Immature natural killer cell (primary cell): ENCODE results near the gene PSMC4. TPM values are rescaled to one million over a fixed set of nuclear protein-coding genes. Genes with fewer than 3 reads are reported as not detected.
A peak's percentile ranks its signal among the peaks of the same experiment; 100 is the strongest.

ENCODE experiments used
- DNase-seq, 3 donors: peaks; one replicate each; pipeline ENCODE4 v3.0.0; 2022; ENCODE audit warnings: mixed read lengths in 1 of 3
- H3K27ac Mint-ChIP-seq, 6 donors: one replicate each; pipeline ENCODE4 v1.8.0; 2020; ENCODE audit warnings: mixed read lengths in 6 of 6, mild to moderate bottlenecking in 5 of 6, inconsistent platforms in 4 of 6, moderate library complexity in 3 of 6
- H3K27me3 Mint-ChIP-seq, 3 donors: one replicate each; pipeline ENCODE4 v1.8.0; 2020 to 2021; ENCODE audit warnings: low read depth in 3 of 3, mild to moderate bottlenecking in 3 of 3, mixed read lengths in 3 of 3, moderate library complexity in 3 of 3, inconsistent platforms in 1 of 3
- H3K36me3 Mint-ChIP-seq, 3 donors: one replicate each; pipeline ENCODE4 v1.8.0; 2020; ENCODE audit warnings: mixed read lengths in 3 of 3, inconsistent platforms in 2 of 3, mild to moderate bottlenecking in 2 of 3
- H3K4me1 Mint-ChIP-seq, 2 donors: one replicate each; pipeline ENCODE4 v1.8.0; 2020; ENCODE audit warnings: inconsistent platforms in 2 of 2, mild to moderate bottlenecking in 2 of 2, mixed read lengths in 2 of 2, moderate library complexity in 1 of 2
- H3K4me3 Mint-ChIP-seq, 5 donors: one replicate each; pipeline ENCODE4 v1.8.0; 2020; ENCODE audit warnings: mild to moderate bottlenecking in 5 of 5, mixed read lengths in 5 of 5, inconsistent platforms in 3 of 5, moderate library complexity in 3 of 5
- H3K9me3 Mint-ChIP-seq, 6 donors: one replicate each; pipeline ENCODE4 v1.8.0; 2020; ENCODE audit warnings: mild to moderate bottlenecking in 6 of 6, mixed read lengths in 6 of 6, inconsistent platforms in 4 of 6, moderate library complexity in 3 of 6
- polyA plus RNA-seq, 3 donors: library from polyadenylated mRNA; unstranded; fragments of 300-500 nt; fragmentation: Illumina TruSeq; gene quantifications; one replicate each; pipeline ENCODE4 v1.2.3, GENCODE V29; 2021

Gene PSMC4
- polyA plus RNA-seq, result 100 to 1,000 TPM; 113 to 133 (median 127) TPM

DNA sequence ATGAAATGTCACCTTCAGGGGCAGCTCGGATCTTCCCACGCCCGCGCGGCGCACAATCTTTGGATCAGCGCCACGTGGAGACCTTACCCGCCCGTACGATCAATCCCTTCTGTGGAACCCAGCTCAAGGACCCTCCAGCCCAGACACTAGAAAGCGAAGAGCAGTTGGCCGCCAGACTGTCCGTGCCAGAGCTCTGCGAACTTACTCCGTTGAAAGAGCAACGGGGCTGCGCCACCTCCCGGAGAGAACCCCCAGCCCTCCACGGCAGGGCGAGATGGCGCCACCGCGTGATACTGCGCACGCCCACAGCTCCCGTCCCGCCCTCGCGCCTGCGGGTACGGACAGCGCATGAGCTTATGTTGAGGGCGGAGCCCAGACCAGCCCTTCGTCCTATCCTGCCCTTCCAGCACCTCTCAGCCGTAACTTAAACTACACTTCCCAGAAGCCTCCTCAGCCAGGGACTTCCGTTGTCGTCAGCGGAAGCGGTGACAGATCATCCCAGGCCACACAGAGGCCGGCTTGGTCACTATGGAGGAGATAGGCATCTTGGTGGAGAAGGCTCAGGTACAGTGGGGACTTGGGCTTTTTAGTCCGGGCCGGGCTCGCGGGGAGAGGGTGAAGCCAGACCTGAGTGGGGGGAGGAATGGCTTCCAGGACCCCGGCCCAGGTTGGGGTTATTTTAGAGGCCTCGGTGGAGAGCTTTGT lies at the start of gene PSMC4:
Gene PSMC4 (plus strand): TSS at position 491 of the 705 bp plus-strand sequence. CDS start 38 bp downstream, at position 529.
- Mint-ChIP-seq H3K27ac (peak within 1 kb of the TSS; percentile 96 to 100 (median 98)), H3K36me3 (peaks cover 15 to 21% (median 20%) of the 10 kb centered on the region in 3 donors), H3K9me3 (no peaks in the 10 kb centered on the region), H3K4me3 (peak within 1 kb of the TSS; percentile 90 to 100 (median 97)), H3K4me1 (peaks cover 37 to 43% of the 10 kb centered on the region in 2 donors), H3K27me3 (peaks cover 0 to 11% (median 8%) of the 10 kb centered on the region in 3 donors)
- peak; percentile 98 to 99 (median 99) for DNase-seq

DNA sequence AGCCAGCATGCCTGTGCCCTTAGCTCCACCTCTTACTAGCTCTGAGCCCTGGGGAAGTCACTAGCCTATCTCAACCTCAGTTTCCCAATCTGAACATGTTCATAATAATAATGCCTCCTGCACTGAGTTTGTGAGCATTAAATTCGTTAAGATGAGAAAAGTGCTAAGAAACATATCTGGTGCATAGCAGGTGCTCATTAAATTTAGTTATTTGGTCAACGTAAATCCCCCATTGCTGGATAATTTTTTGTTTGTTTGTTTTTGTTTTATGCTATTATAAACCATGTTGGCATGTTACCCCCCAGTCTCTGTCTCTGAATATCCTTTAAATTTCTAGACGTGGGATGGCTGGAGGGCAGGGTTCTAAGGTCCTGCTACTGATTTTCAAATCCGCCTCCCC lies 47.1 kb upstream of the PSMC4 start:
- no peak for DNase-seq
- peaks cover 0 to 3% (median 2%) of the 10 kb centered on the region in 3 donors for H3K27me3 Mint-ChIP-seq
- H3K9me3 Mint-ChIP-seq, result no peaks in the 10 kb centered on the region
- no peak overlapping the region for H3K27ac Mint-ChIP-seq
- H3K4me1 Mint-ChIP-seq, result no peaks in the 10 kb centered on the region
- no peak overlapping the region for H3K4me3 Mint-ChIP-seq
- H3K36me3 Mint-ChIP-seq, result peaks cover 0 to 4% (median 0%) of the 10 kb centered on the region in 3 donors

- no peak for DNase-seq
- Mint-ChIP-seq H3K27me3 (peaks cover 0 to 3% (median 1%) of the 10 kb centered on the region in 3 donors), H3K27ac (no peak overlapping the region), H3K9me3 (no peaks in the 10 kb centered on the region), H3K4me3 (no peak overlapping the region), H3K4me1 (no peaks in the 10 kb centered on the region), H3K36me3 (peaks cover 0 to 3% (median 0%) of the 10 kb centered on the region in 3 donors)
These were observed 46.6 kb upstream of the PSMC4 start for GRCh38 chr19:39924389-39924788.

GRCh38 chr19:39924952-39925351 lies 46.0 kb upstream of the PSMC4 start:
- no peak for DNase-seq
- H3K27ac Mint-ChIP-seq, result no peak overlapping the region
- no peaks in the 10 kb centered on the region for H3K9me3 Mint-ChIP-seq
- no peak overlapping the region for H3K4me3 Mint-ChIP-seq
- H3K27me3 Mint-ChIP-seq, result peaks cover 0 to 3% (median 0%) of the 10 kb centered on the region in 3 donors
- no peaks in the 10 kb centered on the region for H3K4me1 Mint-ChIP-seq
- no peaks in the 10 kb centered on the region for H3K36me3 Mint-ChIP-seq

DNA sequence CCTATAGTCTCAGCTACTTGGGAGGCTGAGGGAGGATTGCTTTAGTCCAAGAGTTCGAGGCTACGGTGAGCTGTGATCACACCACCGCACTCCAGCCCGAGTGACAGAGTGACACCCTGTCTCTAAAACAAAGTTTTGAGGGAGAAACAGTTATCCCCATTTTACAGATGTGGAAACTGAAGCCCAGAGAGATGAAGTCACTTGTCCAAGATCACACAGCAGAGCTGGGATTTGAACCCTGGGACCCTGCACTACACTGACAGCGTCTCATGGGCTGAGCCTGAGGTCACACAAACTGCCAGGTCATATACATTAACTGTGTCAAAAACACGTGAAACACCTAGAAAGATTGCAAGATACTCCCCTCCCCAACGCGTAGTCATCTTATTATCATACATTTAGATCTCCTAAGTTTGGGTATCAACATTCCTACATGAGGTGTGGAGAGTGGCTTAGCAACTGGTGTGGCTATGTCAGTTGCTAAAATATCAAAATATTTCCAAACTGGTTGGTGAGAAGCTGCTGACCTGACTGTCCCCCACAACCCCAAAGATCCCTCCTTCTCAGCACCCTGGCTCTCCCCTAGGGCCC lies 44.7 kb upstream of the PSMC4 start:
- DNase-seq, result no peak
- no peak overlapping the region for H3K27ac Mint-ChIP-seq
- H3K36me3 Mint-ChIP-seq, result no peaks in the 10 kb centered on the region
- no peaks in the 10 kb centered on the region for H3K4me1 Mint-ChIP-seq
- H3K4me3 Mint-ChIP-seq, result no peak overlapping the region
- peaks cover 0 to 3% (median 0%) of the 10 kb centered on the region in 3 donors for H3K27me3 Mint-ChIP-seq
- no peaks in the 10 kb centered on the region for H3K9me3 Mint-ChIP-seq

DNA sequence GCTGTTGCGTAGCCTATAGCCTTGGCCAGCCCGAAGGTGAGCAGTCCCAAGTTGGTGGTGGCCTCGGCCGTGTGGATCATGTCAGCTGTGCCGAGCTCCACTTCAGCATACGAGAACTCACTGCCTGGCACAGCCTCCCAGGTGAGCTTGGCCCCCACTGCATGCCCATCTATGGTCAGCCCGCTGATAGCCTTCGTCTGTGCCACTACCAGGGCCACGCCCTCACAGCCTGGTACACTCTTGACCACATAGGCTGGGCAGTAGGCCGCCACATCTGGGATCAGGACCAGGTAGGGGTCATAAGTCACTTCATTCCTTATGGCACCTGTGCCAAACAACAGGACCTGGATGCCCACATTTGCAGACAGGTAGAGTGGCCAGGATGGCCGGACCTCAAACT lies 43.9 kb upstream of the PSMC4 start:
- H3K4me3 Mint-ChIP-seq, result no peak overlapping the region
- no peaks in the 10 kb centered on the region for H3K9me3 Mint-ChIP-seq
- no peaks in the 10 kb centered on the region for H3K36me3 Mint-ChIP-seq
- H3K27ac Mint-ChIP-seq, result peak overlapping the region in 1 of 6 donors; percentile 40
- H3K27me3 Mint-ChIP-seq, result peaks cover 0 to 3% (median 0%) of the 10 kb centered on the region in 3 donors
- no peak for DNase-seq
- H3K4me1 Mint-ChIP-seq, result no peaks in the 10 kb centered on the region

DNA sequence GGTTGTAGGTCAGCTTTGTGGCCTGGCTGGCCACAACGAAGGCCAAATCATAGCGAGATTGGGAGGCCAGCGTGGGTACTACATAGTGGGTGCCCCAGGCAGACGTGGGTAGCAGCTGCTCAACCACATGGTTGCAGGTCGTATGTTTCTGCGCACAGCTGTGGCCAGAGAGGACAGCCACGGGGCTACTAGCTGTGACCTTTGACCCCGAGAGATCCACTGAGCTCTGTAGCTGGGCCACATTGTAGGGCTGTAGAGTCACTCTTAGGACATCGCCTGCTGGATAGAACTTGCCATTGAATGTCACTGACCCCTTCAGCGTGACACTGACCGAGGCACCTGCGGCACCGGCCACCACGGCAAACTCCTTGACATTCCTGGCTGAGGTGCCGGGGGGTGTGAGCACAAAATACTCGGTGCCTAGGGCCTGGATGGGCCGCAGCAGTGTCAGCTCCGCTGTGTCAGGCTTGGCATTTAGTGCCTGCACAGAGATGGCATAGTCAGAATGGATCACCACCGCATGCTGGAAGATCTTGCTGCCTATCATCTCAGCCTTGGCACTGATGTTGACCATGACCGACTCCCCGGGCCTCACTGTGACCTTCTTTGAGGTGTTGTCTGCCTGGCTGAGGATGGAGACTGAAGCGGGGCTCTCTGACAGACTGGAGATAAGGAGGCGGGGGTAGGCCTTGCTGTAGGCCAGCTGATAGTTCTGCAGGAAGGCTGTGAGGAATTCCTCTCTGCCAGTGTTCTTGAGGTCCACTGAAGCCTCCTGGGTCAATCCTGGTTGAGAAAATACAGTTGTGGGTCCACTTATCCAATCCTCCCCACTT lies 43.2 kb upstream of the PSMC4 start:
- DNase-seq, result no peak
- Mint-ChIP-seq H3K4me1 (no peaks in the 10 kb centered on the region), H3K36me3 (no peaks in the 10 kb centered on the region), H3K27me3 (peaks cover 0 to 3% (median 0%) of the 10 kb centered on the region in 3 donors), H3K4me3 (no peak overlapping the region), H3K9me3 (no peaks in the 10 kb centered on the region), H3K27ac (peak overlapping the region in 2 of 6 donors; percentile 21 to 40)

GRCh38 chr19:39928357-39928725 lies 42.6 kb upstream of the PSMC4 start:
- Mint-ChIP-seq H3K27me3 (peaks cover 0 to 3% (median 0%) of the 10 kb centered on the region in 3 donors), H3K36me3 (no peaks in the 10 kb centered on the region), H3K4me3 (no peak overlapping the region), H3K4me1 (no peaks in the 10 kb centered on the region), H3K27ac (peak overlapping the region in 1 of 6 donors; percentile 21), H3K9me3 (no peaks in the 10 kb centered on the region)
- no peak for DNase-seq

DNA sequence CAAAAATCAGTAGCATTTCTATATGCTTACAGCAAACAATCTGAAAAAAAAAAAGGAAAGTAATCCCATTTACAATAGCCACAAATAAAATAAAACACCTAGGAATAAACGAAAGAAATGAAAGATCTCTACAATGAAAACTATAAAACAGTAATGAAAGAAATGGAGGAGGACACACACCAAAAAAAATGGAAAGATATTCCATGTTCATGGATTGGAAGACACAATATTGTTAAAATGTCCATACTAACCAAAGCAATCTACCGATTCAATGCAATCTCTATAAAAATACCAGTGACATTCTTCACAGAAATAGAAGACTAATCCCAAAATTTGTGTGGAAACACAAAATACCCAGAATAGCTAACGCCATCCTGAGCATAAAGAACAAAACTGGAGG lies 41.2 kb upstream of the PSMC4 start:
- no peak overlapping the region for H3K27ac Mint-ChIP-seq
- no peak overlapping the region for H3K4me3 Mint-ChIP-seq
- no peaks in the 10 kb centered on the region for H3K9me3 Mint-ChIP-seq
- DNase-seq, result no peak
- peaks cover 0 to 3% (median 0%) of the 10 kb centered on the region in 3 donors for H3K27me3 Mint-ChIP-seq
- H3K4me1 Mint-ChIP-seq, result peaks cover 6 to 10% of the 10 kb centered on the region in 2 donors
- no peaks in the 10 kb centered on the region for H3K36me3 Mint-ChIP-seq

- no peak within 1 kb of the TSS for H3K4me3 Mint-ChIP-seq
- peaks cover 0 to 2% (median 0%) of the 10 kb centered on the region in 3 donors for H3K27me3 Mint-ChIP-seq
- peaks cover 0 to 13% (median 3%) of the 10 kb centered on the region in 3 donors for H3K36me3 Mint-ChIP-seq
- DNase-seq, result no peak
- peaks cover 0 to 5% (median 3%) of the 10 kb centered on the region in 6 donors for H3K9me3 Mint-ChIP-seq
- H3K4me1 Mint-ChIP-seq, result peaks cover 46 to 47% of the 10 kb centered on the region in 2 donors
- H3K27ac Mint-ChIP-seq, result peak within 1 kb of the TSS in 5 of 6 donors; percentile 28 to 77 (median 69)
These were observed 36.2 kb upstream of the PSMC4 start, which contains the start of gene FCGBP for GRCh38 chr19:39934584-39935363. Gene FCGBP (minus strand): TSS chr19:39934634.

DNA sequence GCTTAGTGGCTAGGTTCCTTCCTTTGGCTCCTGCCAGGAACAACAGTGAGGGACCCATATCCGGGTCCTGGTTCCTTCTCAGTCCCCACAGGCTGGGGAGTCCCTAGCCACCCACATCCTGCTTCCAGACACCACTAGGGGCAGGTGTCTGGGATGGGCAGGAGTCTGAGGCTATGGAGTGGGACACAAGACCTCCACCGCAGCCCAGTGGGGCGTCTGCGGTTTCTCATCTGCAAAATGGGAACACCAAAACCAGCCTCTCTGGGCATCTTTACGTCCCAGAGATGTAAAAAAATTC lies 35.7 kb upstream of the PSMC4 start:
- no peak overlapping the region for H3K4me3 Mint-ChIP-seq
- H3K27ac Mint-ChIP-seq, result peak overlapping the region in 4 of 6 donors; percentile 28 to 77 (median 66)
- H3K36me3 Mint-ChIP-seq, result peaks cover 3 to 16% (median 5%) of the 10 kb centered on the region in 3 donors
- no peak for DNase-seq
- H3K27me3 Mint-ChIP-seq, result peaks cover 0 to 2% (median 0%) of the 10 kb centered on the region in 3 donors
- H3K4me1 Mint-ChIP-seq, result peaks cover 51 to 52% of the 10 kb centered on the region in 2 donors
- H3K9me3 Mint-ChIP-seq, result peaks cover 2 to 9% (median 7%) of the 10 kb centered on the region in 6 donors

- peaks cover 58 to 59% of the 10 kb centered on the region in 2 donors for H3K4me1 Mint-ChIP-seq
- peak overlapping the region in 1 of 5 donors; percentile 33 for H3K4me3 Mint-ChIP-seq
- peak overlapping the region; percentile 17 to 90 (median 58) for H3K27ac Mint-ChIP-seq
- peaks cover 7 to 21% (median 10%) of the 10 kb centered on the region in 3 donors for H3K36me3 Mint-ChIP-seq
- peaks cover 0 to 2% (median 0%) of the 10 kb centered on the region in 3 donors for H3K27me3 Mint-ChIP-seq
- H3K9me3 Mint-ChIP-seq, result peaks cover 6 to 16% (median 12%) of the 10 kb centered on the region in 6 donors
- no peak for DNase-seq
These were observed 34.9 kb upstream of the PSMC4 start for GRCh38 chr19:39936020-39936419.

GRCh38 chr19:39936622-39937021 lies 34.3 kb upstream of the PSMC4 start:
- Mint-ChIP-seq H3K4me3 (peak overlapping the region in 3 of 5 donors; percentile 14 to 42 (median 35)), H3K36me3 (peaks cover 7 to 21% (median 13%) of the 10 kb centered on the region in 3 donors), H3K27ac (peak overlapping the region; percentile 28 to 90 (median 86)), H3K27me3 (peaks cover 0 to 2% (median under 1%) of the 10 kb centered on the region in 3 donors), H3K4me1 (peaks cover 64 to 65% of the 10 kb centered on the region in 2 donors), H3K9me3 (peaks cover 10 to 18% (median 13%) of the 10 kb centered on the region in 6 donors)
- no peak for DNase-seq
